GM18526 (cell line): Measurements from ENCODE around the gene TSC22D3.

Experiments used
- POLR2A ChIP-seq: IDR thresholded peaks from 3 replicates; pipeline ENCODE4 v1.6.1; 2011; ENCODE audit not compliant: insufficient read length; ENCODE audit errors: extremely low read depth

The TSC22D3 gene

DNA sequence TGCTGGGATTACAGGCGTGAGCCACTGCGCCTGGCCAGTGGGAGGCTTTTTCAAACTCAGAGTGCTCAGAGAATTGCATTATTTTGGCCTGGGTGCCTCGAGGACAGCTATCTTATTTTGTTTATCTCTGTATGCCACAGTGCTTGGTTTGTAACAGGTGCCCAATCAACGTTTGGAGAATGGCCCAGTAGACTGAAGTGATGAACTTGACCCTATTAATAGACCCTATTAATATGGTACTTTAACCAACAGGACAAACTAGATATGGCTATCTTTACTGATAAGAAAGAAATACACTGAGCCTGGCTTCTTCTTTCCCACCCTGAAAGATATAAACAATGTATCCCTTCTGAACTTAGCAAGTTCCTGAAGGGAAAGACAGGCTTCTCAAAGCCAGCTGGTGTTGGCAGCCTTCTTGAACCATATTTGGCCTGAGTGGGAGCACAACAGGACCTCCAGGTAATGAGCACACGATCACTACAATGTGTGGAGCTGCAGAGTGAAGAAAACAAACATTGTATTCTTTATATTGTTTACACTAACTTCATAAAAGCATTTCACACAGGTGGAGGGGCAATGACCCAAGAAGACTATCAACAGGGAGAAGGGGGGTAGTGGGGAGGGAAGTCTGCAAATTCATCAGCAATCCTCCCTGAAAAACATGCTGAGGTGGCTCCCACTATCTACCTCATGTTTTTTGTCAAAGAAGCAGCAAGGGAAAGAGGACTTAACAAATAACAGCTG lies 105.5 kb downstream of the TSC22D3 start:
- TF ChIP-seq POLR2A = no peak

DNA sequence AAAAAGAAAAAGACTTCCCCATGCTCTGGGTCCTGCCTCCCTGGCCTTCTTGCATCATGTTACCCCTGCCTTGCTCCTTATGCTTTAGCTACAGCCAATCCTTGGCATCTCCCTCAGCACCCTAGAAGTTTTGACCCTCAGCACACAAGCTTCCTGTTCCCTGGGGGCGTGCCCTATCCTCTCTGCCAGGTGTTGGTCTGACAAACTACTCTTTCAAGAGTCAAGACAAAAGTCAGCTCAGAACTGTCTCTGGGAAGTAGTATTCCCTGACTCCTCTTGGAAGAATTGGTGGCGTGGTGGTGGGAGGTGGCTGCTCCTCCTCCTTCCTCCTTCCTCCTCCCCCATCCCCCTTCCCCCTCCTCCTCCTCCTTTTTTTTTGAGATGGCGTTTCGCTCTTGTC lies 106.3 kb downstream of the TSC22D3 start:
- TF ChIP-seq POLR2A = no peak

DNA sequence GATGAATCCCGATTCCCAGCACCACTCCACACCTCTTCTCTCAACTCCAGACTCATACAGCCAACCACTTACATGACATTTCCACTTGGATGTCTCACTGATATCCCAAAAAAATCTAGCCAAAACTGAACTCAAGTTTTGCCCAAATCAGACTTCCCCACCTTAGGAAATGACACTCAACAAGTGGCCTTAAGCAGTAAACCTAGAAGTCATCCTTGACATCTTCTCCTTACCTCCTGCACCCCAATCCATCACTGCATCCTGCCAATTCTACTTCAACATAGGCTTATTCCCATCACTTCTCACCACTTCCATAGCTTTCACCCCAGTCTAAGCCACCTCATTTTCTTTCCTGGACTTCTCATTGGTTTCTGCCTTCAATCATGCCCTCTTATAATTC lies 108.2 kb downstream of the TSC22D3 start:
- TF ChIP-seq POLR2A = no peak

DNA sequence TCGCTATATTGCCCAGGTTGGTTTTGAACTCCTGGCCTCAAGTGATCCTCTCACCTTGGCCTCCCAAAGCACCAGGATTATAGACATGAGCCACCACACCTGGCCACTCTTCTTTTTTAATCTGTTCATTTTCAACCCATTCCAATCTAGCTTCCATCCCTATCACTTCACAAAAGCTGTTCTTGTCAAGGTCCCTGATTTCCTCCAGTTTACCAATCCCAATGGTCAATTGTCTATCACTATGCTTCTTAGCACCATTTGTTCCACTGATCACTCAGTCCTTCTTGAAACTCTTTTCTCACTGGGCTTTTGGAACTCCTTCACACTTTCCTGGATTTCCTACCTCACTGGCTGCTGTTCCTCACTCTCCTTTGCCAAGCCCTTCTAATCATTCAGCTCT lies 108.7 kb downstream of the TSC22D3 start:
- TF ChIP-seq POLR2A = no peak
